Right hindlimb (tissue), 1 donor: Measurements from ENCODE around the gene RAVER1.

Experiments
- DNase-seq: peaks from one replicate; pipeline ENCODE4 v3.0.0-alpha.2; 2018

Gene RAVER1

GRCh38 chr19:10317045-10317856 is 16.1 kb downstream of the RAVER1 start:
- no peak for DNase-seq

DNA sequence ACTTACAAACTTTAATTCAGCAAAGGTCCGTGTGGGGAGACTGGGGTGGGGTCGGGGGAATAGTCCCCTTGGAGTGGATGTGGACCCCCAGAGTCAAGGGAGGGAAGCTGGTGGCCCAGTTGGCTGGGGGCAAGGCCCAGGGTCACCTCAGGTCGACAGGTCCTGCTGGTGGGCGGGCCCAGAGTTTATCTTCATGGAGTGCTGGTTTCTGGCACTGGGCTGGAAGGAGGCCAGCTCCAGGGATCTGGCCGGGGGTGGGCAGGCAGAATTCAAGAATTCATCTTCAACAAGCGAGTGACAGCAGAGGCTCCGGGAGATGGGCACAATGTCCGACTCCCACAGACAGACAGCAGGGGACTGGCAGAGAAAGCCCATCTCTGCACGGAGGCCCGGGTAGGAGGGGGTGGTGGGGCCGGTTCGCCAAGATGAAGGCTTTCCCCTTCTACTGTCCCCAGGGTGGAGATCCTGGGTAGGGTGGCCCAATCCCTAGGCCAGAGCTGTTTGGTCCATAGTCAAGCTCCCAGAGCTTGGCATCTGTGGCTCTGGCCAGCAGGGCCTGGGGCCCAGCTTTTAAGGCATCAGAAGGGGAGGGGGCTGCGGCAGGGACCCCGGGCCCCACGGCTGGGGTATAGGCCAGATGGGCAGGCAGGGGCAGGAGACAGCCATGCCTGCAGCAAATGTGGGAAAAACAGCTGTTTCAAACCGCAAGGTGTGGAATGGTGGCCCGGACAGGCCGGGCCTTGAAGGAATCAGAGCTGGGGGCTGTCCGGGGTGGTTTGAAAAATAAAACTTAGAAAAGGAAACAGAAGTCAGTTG is 16.9 kb downstream of the RAVER1 start:
- no peak for DNase-seq

- DNase-seq: peak; percentile 92
Observed at GRCh38 chr19:10315335-10316214, 17.8 kb downstream of the RAVER1 start, which contains the start of gene FDX2. TSS of gene FDX2 (minus strand) at chr19:10316015. CDS start at chr19:10315996, 19 bp downstream.

DNA sequence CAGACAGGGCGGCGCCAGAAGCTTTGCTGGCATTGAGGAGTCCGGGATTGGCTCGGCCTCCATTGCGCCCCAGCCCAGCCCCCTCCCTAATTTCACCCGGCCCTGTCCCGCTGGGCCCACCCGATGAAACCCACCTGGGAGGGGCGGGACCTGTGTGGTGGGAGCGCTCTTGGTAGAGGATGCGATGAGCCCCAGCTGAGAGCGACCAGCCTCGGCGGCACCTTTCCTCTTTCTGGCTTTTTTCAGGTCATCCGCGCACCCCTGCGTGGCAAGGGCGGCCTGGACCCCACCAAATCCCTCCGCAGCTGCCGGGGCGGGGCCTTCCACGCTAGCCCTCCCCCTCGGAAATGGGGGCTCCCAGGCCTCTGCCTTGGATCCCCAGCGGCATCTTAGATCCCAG is 23.9 kb downstream of the RAVER1 start, which contains the start of gene ZGLP1:
Gene ZGLP1 (minus strand): TSS at position 393 of the 400 bp plus-strand sequence.
- DNase-seq: no peak

DNA sequence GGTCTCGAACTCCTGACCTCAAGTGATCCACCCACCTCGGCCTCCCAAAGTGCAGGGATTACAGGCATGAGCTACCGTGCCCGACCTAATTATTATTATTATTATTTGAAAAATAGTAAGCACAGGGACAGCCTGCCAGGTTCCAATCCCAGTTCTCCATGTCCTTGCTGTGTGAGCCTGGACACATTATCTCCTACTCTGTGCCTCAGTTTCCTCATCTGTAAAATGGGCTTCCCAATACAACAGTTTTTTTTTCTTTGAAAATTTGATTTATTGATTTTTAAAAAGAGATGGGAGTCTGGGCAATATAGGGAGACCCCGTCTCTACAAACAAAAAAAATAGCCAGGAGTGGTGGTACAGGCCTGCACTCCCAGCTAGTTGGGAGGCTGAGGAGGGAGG is 27.0 kb downstream of the RAVER1 start:
- no peak for DNase-seq

DNA sequence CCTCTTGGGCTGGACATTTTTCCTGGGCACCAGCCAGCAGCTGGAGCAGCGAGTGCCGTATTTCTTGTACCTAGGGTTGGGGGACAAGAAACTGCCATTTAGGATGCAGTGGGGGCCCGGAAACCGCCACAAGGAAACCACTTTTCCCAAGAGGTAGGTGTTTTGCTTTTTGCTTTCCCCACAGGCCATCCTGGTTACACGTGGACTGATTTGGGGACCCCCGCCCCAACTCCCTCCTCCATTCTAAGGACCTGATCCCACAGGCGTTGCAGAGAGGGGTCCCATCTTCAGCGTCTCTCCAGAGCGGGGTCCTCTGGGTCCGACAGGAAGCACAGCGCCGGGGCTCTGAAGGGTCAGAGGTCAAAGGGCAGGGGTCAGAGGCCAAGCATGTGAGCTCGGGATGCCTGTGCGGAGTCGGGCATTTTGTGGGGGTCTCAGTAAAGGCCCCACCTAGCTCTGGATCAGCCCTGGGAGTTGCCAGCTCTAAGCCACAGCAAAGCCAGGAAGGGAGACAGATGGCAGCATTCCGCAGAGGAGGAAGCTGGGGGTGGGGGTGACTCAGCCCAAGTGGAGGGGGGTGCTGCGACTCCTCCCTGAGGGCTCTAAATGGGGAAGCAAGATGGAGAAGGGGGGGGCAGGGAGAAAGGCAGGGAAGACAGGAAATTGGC is 28.1 kb downstream of the RAVER1 start:
- no peak for DNase-seq

GRCh38 chr19:10299545-10300458 is 33.5 kb downstream of the RAVER1 start:
- no peak for DNase-seq

DNA sequence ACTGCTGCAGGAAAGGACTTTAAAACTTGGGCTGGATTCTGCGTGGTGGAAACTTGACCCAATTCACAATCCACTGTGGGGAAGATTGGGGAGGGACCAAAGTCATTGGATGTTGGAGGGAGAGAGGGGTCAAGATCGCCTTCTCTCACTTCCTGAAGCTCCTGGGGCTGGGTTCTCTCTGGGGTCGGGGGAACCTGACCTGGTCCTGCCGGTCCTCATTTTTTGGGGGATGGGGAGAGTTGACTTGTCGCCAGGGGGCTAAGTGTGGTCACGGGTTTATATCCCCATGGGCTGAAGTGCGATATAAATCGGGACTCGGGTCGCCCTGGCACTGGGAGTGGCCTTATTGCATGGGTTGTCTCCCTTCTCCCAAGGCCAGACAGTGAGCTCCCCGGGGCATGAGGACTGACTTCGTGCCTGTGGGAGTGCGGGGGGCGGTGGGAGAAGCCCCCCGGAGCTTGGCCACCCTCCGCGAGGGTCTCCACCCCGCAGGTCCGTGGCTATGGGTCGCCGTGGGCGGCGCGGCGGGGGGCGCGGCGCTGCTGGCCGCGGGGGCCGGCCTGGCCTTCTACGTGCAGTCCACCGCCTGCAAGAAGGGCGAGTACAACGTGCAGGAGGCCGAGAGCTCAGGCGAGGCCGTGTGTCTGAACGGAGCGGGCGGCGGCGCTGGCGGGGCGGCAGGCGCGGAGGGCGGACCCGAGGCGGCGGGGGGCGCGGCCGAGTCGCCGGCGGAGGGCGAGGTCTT is 37.3 kb downstream of the RAVER1 start:
- DNase-seq: no peak

DNA sequence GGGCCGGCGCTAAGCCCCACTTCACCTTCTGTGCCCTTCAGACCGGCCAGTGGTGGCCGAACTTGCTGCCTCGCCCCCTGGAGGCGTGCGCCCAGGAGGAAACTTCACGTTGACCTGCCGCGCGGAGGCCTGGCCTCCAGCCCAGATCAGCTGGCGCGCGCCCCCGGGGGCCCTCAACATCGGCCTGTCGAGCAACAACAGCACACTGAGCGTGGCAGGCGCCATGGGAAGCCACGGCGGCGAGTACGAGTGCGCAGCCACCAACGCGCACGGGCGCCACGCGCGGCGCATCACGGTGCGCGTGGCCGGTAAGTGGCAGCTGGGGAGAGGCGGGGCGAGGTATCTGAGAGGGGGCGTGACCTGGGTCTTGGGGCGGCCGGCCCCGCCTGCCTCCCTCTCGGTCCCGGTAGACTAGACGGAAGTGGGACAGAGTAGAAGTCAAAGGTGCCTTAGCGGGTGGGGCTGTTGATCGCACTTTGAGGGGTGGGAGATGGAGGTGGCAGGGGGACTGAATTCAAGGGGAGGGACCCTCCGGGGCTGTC is 38.0 kb downstream of the RAVER1 start:
- DNase-seq: no peak

DNA sequence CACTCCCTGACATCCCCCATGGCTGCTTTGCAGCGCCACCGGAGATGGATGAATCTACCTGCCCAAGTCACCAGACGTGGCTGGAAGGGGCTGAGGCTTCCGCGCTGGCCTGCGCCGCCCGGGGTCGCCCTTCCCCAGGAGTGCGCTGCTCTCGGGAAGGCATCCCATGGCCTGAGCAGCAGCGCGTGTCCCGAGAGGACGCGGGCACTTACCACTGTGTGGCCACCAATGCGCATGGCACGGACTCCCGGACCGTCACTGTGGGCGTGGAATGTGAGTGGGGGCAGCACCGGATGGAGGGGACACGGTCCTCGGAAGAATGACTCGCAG is 39.0 kb downstream of the RAVER1 start:
- no peak for DNase-seq

GRCh38 chr19:10293637-10294367 is 39.5 kb downstream of the RAVER1 start:
- DNase-seq: no peak

DNA sequence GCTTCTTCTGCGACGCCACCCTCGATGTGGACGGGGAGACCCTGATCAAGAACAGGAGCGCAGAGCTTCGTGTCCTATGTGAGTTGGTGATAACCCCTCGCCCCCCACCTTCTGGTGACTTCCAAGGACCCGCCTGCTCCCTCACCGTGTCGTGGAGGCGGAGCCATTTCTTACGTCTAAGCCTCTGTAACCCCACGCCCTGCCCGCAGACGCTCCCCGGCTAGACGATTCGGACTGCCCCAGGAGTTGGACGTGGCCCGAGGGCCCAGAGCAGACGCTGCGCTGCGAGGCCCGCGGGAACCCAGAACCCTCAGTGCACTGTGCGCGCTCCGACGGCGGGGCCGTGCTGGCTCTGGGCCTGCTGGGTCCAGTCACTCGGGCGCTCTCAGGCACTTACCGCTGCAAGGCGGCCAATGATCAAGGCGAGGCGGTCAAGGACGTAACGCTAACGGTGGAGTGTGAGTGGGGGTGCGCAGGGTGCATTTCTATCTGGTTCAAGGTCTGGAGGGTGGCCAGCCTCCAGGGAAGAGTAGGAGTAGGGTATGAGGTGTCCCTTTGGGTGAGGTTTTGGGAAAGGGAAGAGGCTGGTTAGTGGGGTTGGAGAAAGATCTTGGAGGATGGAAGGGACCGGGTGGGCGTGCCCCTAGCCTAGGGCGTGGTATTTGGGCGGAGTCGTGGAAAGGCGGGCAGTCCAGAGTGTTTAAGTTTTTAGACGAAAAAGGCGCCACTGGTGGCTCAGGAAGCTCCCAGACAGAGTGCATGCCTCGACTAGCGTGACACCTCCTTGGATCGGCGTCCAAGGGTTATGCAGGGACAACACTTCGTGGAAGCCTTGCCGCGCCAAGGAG is 40.3 kb downstream of the RAVER1 start:
- DNase-seq: no peak

GRCh38 chr19:10292206-10292788 is 41.0 kb downstream of the RAVER1 start:
- peak; percentile 49 for DNase-seq

- no peak for DNase-seq
Observed at GRCh38 chr19:10291554-10292205, 41.6 kb downstream of the RAVER1 start.

GRCh38 chr19:10290876-10291553 is 42.3 kb downstream of the RAVER1 start:
- peak; percentile 41 for DNase-seq

GRCh38 chr19:10290357-10290875 is 42.9 kb downstream of the RAVER1 start:
- no peak for DNase-seq
